HG02970 (cell line): ENCODE data around the gene PRR5L.
"Not testable (repeated sequence)": the region's sequence is repeated elsewhere in the genome, so short reads cannot be mapped to it uniquely, and the experiment has no call there.

Experiments
- ATAC-seq: cut with Tn5 transposase; IDR thresholded peaks from one replicate; pipeline ENCODE4 v1.9.1; 2021; ENCODE audit warnings: mild to moderate bottlenecking, moderate library complexity, moderate number of reproducible peaks; ENCODE audit not compliant: unreplicated experiment, low FRiP score

Gene PRR5L

DNA sequence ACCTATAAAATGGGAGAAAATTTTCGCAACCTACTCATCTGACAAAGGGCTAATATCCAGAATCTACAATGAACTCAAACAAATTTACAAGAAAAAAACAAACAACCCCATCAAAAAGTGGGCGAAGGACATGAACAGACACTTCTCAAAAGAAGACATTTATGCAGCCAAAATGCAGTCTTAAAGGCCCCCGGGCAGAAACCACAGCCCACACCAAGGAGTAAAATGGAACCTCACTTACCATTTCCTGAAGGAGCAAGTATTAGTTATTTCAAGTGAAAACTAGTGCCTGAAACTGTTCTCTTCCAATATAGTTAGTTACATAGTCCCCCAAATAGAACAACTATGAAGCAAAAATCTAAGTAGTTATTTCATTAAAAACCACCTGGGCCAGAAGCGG is 187.0 kb downstream of the PRR5L start:
- ATAC-seq: not testable (repeated sequence)

DNA sequence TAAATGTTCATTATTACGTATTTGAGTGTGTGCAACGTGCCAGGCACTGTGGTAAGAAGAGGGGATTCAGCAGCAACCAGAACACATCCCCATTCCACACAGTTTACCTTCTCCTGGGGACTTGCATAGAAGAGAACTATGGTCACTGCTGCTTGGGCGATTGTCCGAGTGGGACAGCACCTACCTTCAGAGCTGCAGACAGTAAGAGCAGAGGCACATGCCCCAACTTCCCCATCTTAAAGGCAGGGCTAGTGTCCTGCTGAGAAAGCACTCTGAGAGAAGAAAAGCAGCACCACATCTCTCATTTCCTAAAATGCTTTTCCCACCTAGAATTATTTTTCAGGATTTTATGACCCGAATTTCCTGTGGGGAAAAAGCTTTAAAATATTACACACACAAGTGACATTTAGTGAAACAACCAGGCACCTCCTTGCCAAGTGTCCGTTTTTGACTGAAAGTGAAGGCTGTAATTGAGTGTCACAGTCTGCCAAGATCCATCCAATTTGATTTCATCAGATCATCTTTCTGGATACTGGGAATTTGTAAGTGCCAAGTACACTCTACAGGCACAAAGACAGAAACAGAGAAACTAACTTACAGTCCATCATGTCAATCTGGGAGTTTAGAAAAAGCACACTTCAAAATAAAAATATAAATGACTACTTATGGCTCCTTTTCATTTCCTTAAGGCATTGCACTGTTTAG is 189.4 kb downstream of the PRR5L start:
- ATAC-seq: no peak

DNA sequence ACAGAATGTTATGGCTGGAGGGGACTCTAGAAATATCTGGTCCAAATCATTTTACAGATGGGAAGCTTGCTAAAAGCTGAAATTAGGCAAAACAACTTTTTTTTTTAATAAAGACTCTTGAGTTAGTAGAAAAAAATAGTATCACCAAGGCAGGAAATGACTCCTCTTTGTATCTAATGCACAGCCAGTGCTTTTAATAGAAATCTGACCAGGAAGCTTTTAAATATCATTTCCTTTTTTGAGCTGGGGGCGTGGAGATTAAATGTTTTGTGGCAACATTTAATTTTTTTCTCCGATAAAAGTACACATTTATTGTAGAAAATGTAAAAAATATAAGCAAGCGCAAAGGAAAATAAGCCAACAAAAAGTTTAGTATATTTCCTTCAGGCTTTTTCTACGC is 191.5 kb downstream of the PRR5L start:
- ATAC-seq: no peak

DNA sequence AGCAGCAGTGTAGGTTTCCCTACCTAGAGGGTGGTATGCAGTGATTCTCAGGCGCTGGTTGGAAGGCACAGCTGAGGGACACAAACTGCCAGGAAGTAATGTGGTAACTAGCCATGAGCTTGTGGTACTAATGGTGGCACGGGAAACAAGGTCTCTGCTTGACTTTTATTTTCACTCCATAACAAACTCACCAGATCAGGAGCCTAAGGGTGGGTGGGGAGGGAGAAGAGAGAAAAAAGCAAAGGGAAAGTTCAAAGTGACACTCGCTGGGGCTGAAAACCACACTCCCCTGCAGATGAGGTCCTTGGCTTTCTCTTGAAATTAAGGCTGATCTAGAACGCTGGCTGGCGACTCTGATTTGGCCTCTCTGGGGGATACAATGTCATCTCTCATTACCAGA is 192.0 kb downstream of the PRR5L start:
- ATAC-seq: no peak

- no peak for ATAC-seq
Measured at GRCh38 chr11:36490026-36490806, 194.1 kb downstream of the PRR5L start.

- ATAC-seq: no peak
Measured at GRCh38 chr11:36492724-36493304, 196.7 kb downstream of the PRR5L start.

GRCh38 chr11:36493332-36493731 is 197.2 kb downstream of the PRR5L start:
- no peak for ATAC-seq

DNA sequence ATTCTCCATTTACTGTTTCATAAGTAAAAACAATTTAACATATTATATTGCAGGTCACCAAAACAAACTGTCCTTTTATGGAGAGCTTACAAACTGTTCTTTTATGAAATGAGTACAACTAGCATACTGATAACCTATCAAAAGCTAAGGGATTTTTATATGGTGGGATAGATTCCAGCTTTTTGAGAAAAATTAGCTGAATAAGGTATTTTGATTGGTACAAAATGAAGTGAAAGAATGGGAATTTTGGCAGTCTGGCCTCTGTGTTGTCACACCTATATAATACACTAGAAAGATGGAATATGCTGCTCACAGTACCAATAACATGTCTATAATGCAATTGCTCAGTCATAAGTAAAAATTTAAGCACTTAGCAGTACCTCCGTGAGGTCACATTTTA is 202.6 kb downstream of the PRR5L start:
- no peak for ATAC-seq

- no peak for ATAC-seq
Measured at GRCh38 chr11:36499315-36499714, 203.2 kb downstream of the PRR5L start.

DNA sequence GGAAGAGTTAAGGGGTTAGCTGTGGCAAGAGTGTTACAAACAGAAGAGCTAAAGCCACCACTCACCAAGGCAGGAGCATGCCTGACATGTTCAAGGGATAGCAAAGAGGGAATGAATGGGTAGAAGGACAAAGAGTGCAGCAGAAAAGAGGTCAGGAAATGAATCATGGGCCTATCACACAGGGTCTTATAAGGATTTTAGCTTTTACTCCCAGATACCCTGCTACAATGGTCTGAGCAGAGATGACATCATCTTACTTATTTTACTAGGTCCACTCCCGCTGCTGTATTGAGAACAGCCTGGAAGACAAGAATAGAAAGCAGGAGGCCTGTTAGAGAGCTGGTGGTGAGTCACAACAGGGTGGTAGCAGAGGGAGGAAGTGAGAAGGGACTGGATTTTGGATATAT is 204.2 kb downstream of the PRR5L start:
- ATAC-seq: no peak

DNA sequence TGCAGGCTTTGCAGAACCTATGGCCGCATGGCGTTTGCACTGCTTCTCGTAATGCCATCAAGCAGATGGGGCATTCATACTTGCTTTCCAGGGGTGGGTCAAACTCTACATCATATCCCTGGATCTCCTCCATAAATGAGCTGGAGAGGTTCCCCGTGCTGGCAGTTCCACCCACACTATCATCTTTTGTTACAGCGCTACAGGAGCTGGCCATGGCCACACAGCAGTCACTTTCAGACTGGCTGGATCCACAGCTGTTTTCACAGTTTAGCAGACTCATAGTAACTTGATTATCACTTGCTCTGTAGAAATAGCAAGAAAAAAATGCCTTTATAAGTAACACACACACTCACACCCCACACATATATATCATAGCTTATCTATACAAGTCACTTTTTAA is 205.1 kb downstream of the PRR5L start:
- no peak for ATAC-seq

- no peak for ATAC-seq
Measured at GRCh38 chr11:36507824-36508489, 211.9 kb downstream of the PRR5L start.

- no peak for ATAC-seq
Measured at GRCh38 chr11:36508743-36509142, 212.7 kb downstream of the PRR5L start.

DNA sequence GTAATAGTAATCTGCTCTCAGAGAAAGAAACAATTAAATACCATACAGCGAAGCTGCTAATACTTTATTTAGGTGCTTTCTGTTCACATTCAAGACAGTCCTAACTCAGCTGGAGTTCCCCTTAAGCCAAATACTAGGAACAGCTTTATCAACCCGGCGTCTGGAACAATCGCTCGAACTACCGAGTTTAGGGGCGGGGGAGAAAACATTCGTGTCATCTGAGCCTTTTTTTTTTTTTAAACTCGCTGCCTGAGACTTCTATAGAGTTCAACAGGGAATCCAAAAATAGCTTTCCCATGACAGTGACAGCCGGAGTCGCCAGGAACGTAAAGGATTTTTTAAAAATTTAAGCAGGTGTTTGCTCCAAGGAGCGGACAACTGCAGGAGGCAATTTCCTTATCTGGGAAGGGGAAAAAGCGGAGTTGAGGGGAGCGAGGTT is 213.1 kb downstream of the PRR5L start:
- ATAC-seq: peak; percentile 9

GRCh38 chr11:36509694-36510593 is 213.9 kb downstream of the PRR5L start, which contains the start of gene TRAF6:
Gene TRAF6 (minus strand): TSS chr11:36510272. CDS start chr11:36501515, 8,757 bp downstream.
- ATAC-seq: peak; percentile 98

GRCh38 chr11:36510594-36510942 is 214.5 kb downstream of the PRR5L start:
- no peak for ATAC-seq

- ATAC-seq: not testable (repeated sequence)
Measured at GRCh38 chr11:36511062-36511461, 215.0 kb downstream of the PRR5L start.

GRCh38 chr11:36512016-36512415 is 215.9 kb downstream of the PRR5L start:
- no peak for ATAC-seq

DNA sequence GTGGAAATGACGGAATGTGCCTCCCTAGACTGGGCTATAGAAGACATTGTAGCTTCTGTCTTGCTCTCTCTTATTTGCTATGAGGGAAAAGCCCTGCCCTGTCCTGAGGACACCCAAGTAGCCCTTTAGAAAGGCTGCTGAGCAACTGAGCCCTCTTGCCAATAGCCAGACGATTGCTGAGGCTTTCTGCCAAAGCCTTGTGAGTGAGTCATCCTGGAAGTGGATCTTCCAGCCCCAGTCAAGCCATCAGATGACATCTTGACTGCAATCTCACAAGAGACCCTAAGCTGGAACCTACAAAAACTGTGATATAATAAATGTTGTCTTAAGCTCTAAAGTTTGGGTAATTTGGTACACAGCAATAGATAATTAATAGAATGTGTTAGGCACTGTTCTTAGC is 217.9 kb downstream of the PRR5L start:
- no peak for ATAC-seq
